ENCODE results near the gene SLC5A9.
"Not testable (repeated sequence)": the region's sequence is repeated elsewhere in the genome, so short reads cannot be mapped to it uniquely, and the experiment has no call there.

Gene SLC5A9

GRCh38 chr1:48242141-48242736 is 19.7 kb downstream of the SLC5A9 start:
- DNase-seq (ENCODE audit: low read depth), result no peak

GRCh38 chr1:48245106-48245505 is 22.6 kb downstream of the SLC5A9 start:
- no peak for DNase-seq (ENCODE audit: low read depth)

- DNase-seq (ENCODE audit: low read depth), result no peak
These were observed 24.2 kb downstream of the SLC5A9 start for GRCh38 chr1:48246727-48247126.

GRCh38 chr1:48248356-48248755 is 25.8 kb downstream of the SLC5A9 start:
- DNase-seq (ENCODE audit: low read depth), result no peak

- DNase-seq (ENCODE audit: low read depth), result no peak
These were observed 27.4 kb downstream of the SLC5A9 start for GRCh38 chr1:48249868-48250267.

GRCh38 chr1:48250572-48250971 is 28.1 kb downstream of the SLC5A9 start:
- DNase-seq (ENCODE audit: low read depth), result no peak

- DNase-seq (ENCODE audit: low read depth), result no peak
These were observed 28.8 kb downstream of the SLC5A9 start for GRCh38 chr1:48251323-48251722.

- no peak for DNase-seq (ENCODE audit: low read depth)
These were observed 29.3 kb downstream of the SLC5A9 start for GRCh38 chr1:48251821-48252220.

- DNase-seq (ENCODE audit: low read depth), result no peak
These were observed 31.7 kb downstream of the SLC5A9 start for GRCh38 chr1:48254254-48254653.

GRCh38 chr1:48258106-48258505 is 35.6 kb downstream of the SLC5A9 start:
- DNase-seq (ENCODE audit: low read depth), result no peak

- no peak for DNase-seq (ENCODE audit: low read depth)
These were observed 39.4 kb downstream of the SLC5A9 start for GRCh38 chr1:48261881-48262400.

- DNase-seq (ENCODE audit: low read depth), result no peak
These were observed 40.5 kb downstream of the SLC5A9 start for GRCh38 chr1:48263041-48263440.

- DNase-seq (ENCODE audit: low read depth), result no peak
These were observed 44.1 kb downstream of the SLC5A9 start for GRCh38 chr1:48266576-48266975.

GRCh38 chr1:48277437-48277836 is 54.9 kb downstream of the SLC5A9 start:
- not testable (repeated sequence) for DNase-seq (ENCODE audit: low read depth)

- DNase-seq (ENCODE audit: low read depth), result not testable (repeated sequence)
These were observed 59.8 kb downstream of the SLC5A9 start for GRCh38 chr1:48282329-48282728.

- not testable (repeated sequence) for DNase-seq (ENCODE audit: low read depth)
These were observed 62.3 kb downstream of the SLC5A9 start for GRCh38 chr1:48284696-48285420.

GRCh38 chr1:48285525-48285924 is 63.0 kb downstream of the SLC5A9 start:
- no peak for DNase-seq (ENCODE audit: low read depth)

- DNase-seq (ENCODE audit: low read depth), result no peak
These were observed 68.9 kb downstream of the SLC5A9 start for GRCh38 chr1:48291421-48291820.

- no peak for DNase-seq (ENCODE audit: low read depth)
These were observed 70.2 kb downstream of the SLC5A9 start for GRCh38 chr1:48292706-48293105.

- not testable (repeated sequence) for DNase-seq (ENCODE audit: low read depth)
These were observed 71.6 kb downstream of the SLC5A9 start for GRCh38 chr1:48294094-48294493.

GRCh38 chr1:48294656-48295055 is 72.1 kb downstream of the SLC5A9 start:
- DNase-seq (ENCODE audit: low read depth), result no peak
